AG10803 (cell line): Measurements from ENCODE around the gene SYNGR1.

Experiments used
- DNase-seq: peaks from one replicate; pipeline ENCODE4 v3.0.0; 2010; ENCODE audit warnings: low read depth
- H3K4me3 ChIP-seq: 2 replicates; pipeline ENCODE4 v1.5.1; 2011; ENCODE audit warnings: mild to moderate bottlenecking, low read length, control low read depth
- TF ChIP-seq, protein P1 (sequence below): conservative IDR thresholded peaks from 2 replicates; pipeline ENCODE4 v1.5.1; 2011; ENCODE audit warnings: mild to moderate bottlenecking, low read length, control low read depth, inconsistent platforms

SYNGR1 gene

DNA sequence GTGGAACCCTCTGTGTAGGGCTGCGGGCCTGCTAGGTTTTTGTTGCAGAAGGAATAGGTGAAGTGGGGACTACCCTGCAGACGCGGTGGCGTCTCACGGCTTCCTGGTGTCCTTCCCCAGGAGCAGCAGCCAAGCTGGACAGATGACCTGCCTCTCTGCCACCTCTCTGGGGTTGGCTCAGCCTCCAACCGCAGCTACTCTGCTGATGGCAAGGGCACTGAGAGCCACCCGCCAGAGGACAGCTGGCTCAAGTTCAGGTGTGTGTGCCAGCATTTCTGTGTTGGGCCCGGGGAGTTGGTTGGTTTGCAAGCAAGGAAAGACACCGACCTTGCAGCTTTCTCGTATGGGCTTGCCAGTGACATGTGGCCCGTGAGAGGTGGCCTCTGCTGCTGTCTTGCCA is 65.1 kb downstream of the SYNGR1 start:
- TF ChIP-seq, protein P1, sequence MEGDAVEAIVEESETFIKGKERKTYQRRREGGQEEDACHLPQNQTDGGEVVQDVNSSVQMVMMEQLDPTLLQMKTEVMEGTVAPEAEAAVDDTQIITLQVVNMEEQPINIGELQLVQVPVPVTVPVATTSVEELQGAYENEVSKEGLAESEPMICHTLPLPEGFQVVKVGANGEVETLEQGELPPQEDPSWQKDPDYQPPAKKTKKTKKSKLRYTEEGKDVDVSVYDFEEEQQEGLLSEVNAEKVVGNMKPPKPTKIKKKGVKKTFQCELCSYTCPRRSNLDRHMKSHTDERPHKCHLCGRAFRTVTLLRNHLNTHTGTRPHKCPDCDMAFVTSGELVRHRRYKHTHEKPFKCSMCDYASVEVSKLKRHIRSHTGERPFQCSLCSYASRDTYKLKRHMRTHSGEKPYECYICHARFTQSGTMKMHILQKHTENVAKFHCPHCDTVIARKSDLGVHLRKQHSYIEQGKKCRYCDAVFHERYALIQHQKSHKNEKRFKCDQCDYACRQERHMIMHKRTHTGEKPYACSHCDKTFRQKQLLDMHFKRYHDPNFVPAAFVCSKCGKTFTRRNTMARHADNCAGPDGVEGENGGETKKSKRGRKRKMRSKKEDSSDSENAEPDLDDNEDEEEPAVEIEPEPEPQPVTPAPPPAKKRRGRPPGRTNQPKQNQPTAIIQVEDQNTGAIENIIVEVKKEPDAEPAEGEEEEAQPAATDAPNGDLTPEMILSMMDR = no peak
- no peak for DNase-seq
- H3K4me3 ChIP-seq = no peak overlapping the region

DNA sequence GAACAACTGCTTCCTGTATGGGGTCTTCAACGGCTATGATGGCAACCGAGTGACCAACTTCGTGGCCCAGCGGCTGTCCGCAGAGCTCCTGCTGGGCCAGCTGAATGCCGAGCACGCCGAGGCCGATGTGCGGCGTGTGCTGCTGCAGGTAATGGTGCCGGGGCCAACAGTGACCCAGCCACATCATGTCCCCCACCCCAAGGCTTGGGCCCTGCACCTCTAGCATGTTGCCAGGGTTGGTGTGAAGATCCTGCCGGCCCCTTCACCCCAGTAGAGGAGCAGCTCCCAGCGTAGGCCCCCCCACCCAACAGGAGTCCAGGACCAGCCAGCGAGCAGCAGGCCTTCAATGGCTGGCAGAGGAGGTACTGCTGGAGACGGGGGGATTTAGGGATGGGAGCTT is 65.7 kb downstream of the SYNGR1 start:
- TF ChIP-seq, protein P1 = no peak
- DNase-seq = no peak
- H3K4me3 ChIP-seq = no peak overlapping the region

DNA sequence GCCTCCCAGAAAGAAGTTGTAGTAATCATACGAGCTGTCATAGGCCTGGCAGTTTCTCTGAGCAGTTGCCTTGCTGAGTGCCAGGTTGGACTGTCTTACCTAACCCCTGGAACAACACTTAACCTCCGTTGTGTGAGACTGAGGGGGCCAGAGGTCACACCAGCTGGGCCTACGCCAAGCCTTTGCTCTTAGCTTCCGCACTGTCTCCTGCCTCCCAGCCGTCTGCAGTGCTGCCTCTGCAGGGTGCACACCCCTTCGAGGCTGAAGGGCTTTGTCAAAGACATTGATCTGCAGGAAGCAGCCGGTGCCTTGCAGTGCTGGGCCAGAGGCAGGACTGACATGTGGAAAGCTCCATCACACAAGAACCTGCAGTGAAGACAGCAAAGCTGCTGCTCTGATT is 66.5 kb downstream of the SYNGR1 start:
- H3K4me3 ChIP-seq = no peak overlapping the region
- no peak for DNase-seq
- TF ChIP-seq, protein P1 = no peak

DNA sequence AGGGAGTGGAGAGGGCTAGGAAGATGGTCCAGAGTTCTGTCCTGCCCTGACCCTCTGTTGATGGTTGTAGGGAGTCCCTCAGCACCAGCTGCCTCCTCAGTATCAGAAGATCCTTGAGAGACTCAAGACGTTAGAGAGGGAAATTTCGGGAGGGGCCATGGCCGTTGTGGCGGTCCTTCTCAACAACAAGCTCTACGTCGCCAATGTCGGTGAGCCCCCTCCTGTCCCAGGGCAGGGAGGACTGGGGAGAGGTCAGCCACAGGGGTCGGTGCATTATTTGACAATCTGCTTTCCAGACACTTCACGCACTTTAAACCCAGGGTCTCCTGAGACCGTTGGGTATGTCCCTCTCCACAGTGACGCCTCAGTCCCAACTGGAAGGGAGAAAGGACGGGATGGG is 67.8 kb downstream of the SYNGR1 start:
- TF ChIP-seq, protein P1 = no peak
- DNase-seq = no peak
- no peak overlapping the region for H3K4me3 ChIP-seq

DNA sequence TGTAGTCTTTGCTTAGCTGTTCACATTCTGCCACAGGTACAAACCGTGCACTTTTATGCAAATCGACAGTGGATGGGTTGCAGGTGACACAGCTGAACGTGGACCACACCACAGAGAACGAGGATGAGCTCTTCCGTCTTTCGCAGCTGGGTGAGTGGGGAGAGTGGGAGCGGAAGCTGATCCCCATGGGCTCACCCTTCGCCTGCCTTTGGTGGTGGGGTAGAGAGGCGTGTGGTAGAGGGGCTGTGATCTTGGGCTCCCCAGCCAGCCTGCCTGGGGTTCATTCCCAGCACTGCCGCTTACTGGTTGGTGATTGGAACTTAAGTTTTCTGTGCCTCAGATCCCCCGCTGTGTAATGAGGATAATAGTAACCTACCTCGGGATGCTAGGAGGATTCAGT is 68.9 kb downstream of the SYNGR1 start:
- H3K4me3 ChIP-seq = no peak overlapping the region
- TF ChIP-seq, protein P1 = no peak
- DNase-seq = no peak

DNA sequence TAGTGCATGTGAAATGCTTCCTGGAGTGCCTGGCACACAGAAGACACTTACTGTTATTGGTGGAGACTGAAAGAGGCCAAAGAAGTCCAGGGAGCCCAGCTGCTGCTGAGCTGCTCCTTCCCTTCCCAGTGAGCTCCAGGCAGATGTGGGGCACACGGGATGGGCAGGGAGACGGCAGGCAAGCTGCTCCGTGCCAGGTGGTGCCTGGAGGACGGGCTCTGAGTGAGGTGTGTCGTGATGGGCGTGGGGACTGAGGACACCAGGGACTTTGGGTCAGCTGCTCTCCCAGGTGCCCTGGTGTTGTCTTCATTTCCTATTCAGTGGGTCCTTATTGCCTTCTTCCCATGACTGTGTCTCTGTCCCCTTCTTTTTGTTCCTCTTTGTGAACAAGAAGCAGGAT is 69.3 kb downstream of the SYNGR1 start:
- no peak overlapping the region for H3K4me3 ChIP-seq
- DNase-seq = no peak
- TF ChIP-seq, protein P1 = no peak

DNA sequence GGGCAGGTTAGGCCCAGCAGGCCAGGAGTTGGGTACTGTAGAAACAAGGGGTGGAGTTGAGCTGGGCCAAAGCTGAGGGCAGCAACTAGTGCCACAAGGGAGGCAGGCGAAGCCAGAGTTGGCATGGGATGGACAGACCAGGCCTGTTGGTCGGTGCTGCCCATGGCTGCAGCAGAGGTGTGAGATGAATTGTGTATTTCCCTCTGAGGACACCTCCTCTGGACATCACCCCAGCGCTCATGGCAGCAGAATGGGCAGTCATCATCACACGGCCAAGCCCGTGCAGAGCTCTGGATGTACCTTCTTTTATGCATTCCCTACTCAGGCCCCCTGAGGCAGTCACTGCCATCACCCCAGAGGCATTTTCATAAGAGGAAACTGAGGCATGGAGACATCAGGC is 70.1 kb downstream of the SYNGR1 start:
- H3K4me3 ChIP-seq = no peak overlapping the region
- DNase-seq = no peak
- TF ChIP-seq, protein P1 = no peak
